SU-DHL-6 (cell line): ENCODE measurements around the gene IL6R.

Source experiments
- H2AFZ ChIP-seq: fragments of 200-600 bp; sonication (generic); 2 replicates; pipeline ENCODE4 v1.6.1; 2014; ENCODE audit warnings: low read depth, mild to moderate bottlenecking, moderate library complexity, mixed read lengths, antibody characterized with exemption, low read length; ENCODE audit not compliant: severe bottlenecking
- H3F3A ChIP-seq: fragments of 200-600 bp; shearing (Covaris generic); 2 replicates; pipeline ENCODE4 v1.6.0; 2016; ENCODE audit warnings: antibody characterized with exemption, mild to moderate bottlenecking; ENCODE audit not compliant: insufficient read depth
- H3K27ac ChIP-seq: fragments of 200-600 bp; sonication (generic); 2 replicates; pipeline ENCODE4 v1.5.1; 2016; ENCODE audit warnings: low read depth, mild to moderate bottlenecking, low read length, moderate library complexity, mixed read lengths
- H3K27me3 ChIP-seq: fragments of 200-600 bp; sonication (generic), shearing (Covaris generic); 2 replicates; pipeline ENCODE4 v1.6.0; 2014; ENCODE audit warnings: mild to moderate bottlenecking, low read length
- H3K36me3 ChIP-seq: fragments of 200-600 bp; sonication (generic); 2 replicates; pipeline ENCODE4 v1.6.1; 2014; ENCODE audit warnings: mild to moderate bottlenecking, low read length, mixed read lengths
- H3K4me2 ChIP-seq: fragments of 300-600, 200-600 bp; shearing (Covaris generic), sonication (generic); 2 replicates; pipeline ENCODE4 v1.6.0; 2014; ENCODE audit warnings: low read length, low read depth, mild to moderate bottlenecking; ENCODE audit not compliant: poor library complexity, severe bottlenecking
- H3K4me3 ChIP-seq: fragments of 200-600 bp; sonication (generic); 2 replicates; pipeline ENCODE4 v1.5.1; 2014; ENCODE audit warnings: antibody characterized with exemption, low read length, mild to moderate bottlenecking, mixed read lengths; ENCODE audit not compliant: insufficient read depth, poor library complexity, severe bottlenecking
- H3K79me2 ChIP-seq: fragments of 200-600 bp; sonication (generic); 2 replicates; pipeline ENCODE4 v1.6.1; 2014; ENCODE audit warnings: mild to moderate bottlenecking, low read length, moderate library complexity; ENCODE audit not compliant: insufficient read depth
- H3K9ac ChIP-seq: fragments of 200-600 bp; sonication (generic); 2 replicates; pipeline ENCODE4 v1.7.0; 2014; ENCODE audit warnings: mild to moderate bottlenecking, low read length
- H3K9me2 ChIP-seq: fragments of 200-600 bp; sonication (generic); replicated peaks from 2 replicates; pipeline ENCODE4 v1.6.1; 2014; ENCODE audit warnings: low read length; ENCODE audit not compliant: insufficient read depth
- H3K9me3 ChIP-seq: fragments of 200-600 bp; sonication (generic); 2 replicates; pipeline ENCODE4 v1.6.1; 2014; ENCODE audit warnings: low read length, mixed read lengths; ENCODE audit not compliant: insufficient read depth
- H4K20me1 ChIP-seq: fragments of 200-600 bp; sonication (generic); 2 replicates; pipeline ENCODE4 v1.6.1; 2014; ENCODE audit warnings: low read depth, mild to moderate bottlenecking, antibody characterized with exemption, low read length, moderate library complexity, mixed read lengths
- EZH2phosphoT487 ChIP-seq: fragments of 200-600 bp; sonication (generic), shearing (Covaris generic); conservative IDR thresholded peaks from 2 replicates; pipeline ENCODE4 v1.6.1; 2018; ENCODE audit warnings: mild to moderate bottlenecking, antibody characterized with exemption, low read length, moderate library complexity, mixed read lengths
- TF ChIP-seq, protein P1 (sequence below): fragments of 200-600 bp; sonication (generic); IDR thresholded peaks from one replicate; pipeline ENCODE4 v1.5.1; 2017; ENCODE audit warnings: antibody characterized with exemption, mild to moderate bottlenecking, low read length, moderate library complexity; ENCODE audit not compliant: insufficient read depth, poor library complexity, severe bottlenecking

IL6R gene

DNA sequence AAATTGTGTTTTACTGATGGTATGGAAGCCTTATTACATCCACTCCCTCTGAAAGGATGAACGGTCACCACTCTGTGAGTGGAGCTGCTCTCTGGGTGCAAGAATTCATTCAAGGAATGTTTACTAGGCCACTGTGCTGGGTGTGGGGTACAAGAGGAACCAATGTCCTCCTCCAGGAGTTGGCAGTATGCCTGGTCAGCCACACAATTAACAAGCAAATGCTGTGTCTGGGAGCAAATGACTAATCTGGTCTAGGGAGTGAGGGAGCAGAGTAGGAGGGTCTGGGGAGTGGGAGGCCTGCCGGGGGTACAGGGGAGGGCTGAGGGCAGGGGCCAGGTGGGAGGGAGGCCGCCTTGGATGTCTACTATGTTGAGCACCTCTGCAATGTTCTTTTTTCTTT lies 69.7 kb downstream of the IL6R start:
- Histone ChIP-seq H3K9me3 (no peaks in the 10 kb centered on the region), H3K79me2 (no peaks in the 10 kb centered on the region), H2AFZ (no peak overlapping the region), H3K27me3 (no peaks in the 10 kb centered on the region), H3K4me3 (no peak overlapping the region), H4K20me1 (no peaks in the 10 kb centered on the region), H3K36me3 (no peaks in the 10 kb centered on the region), H3K9ac (no peak overlapping the region), H3K4me2 (no peak overlapping the region), H3F3A (no peaks in the 10 kb centered on the region), H3K27ac (no peak overlapping the region), H3K9me2 (no peaks in the 10 kb centered on the region)
- TF ChIP-seq, protein P1, sequence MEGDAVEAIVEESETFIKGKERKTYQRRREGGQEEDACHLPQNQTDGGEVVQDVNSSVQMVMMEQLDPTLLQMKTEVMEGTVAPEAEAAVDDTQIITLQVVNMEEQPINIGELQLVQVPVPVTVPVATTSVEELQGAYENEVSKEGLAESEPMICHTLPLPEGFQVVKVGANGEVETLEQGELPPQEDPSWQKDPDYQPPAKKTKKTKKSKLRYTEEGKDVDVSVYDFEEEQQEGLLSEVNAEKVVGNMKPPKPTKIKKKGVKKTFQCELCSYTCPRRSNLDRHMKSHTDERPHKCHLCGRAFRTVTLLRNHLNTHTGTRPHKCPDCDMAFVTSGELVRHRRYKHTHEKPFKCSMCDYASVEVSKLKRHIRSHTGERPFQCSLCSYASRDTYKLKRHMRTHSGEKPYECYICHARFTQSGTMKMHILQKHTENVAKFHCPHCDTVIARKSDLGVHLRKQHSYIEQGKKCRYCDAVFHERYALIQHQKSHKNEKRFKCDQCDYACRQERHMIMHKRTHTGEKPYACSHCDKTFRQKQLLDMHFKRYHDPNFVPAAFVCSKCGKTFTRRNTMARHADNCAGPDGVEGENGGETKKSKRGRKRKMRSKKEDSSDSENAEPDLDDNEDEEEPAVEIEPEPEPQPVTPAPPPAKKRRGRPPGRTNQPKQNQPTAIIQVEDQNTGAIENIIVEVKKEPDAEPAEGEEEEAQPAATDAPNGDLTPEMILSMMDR = no peak
- TF ChIP-seq EZH2phosphoT487 = no peak

DNA sequence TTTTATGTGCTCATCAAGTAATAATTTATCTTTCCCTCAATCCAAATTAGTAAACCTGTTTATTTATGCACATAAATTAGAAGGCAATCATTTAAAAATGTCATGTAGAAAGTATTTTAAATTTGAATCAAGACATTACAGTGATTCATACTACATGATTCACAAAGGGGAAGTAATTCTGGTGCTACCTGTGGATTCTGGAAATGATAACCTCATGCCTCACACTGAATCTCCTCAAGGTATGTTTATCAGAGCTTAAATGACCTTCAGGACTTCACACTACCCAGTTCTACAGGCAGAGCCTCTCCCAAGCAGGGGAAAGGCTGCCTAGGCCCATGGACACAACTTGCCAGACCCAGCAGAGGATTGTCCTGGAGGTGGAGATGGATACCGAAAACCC lies 71.6 kb downstream of the IL6R start:
- H3F3A ChIP-seq = 0 out of 2 replicates have a peak, but pooled peaks cover 3% of the 10 kb centered on the region
- no peak overlapping the region for H2AFZ ChIP-seq
- no peaks in the 10 kb centered on the region for H3K36me3 ChIP-seq
- H3K79me2 ChIP-seq = no peaks in the 10 kb centered on the region
- TF ChIP-seq, protein P1 = no peak
- no peak for TF ChIP-seq EZH2phosphoT487
- no peak overlapping the region for H3K9ac ChIP-seq
- no peaks in the 10 kb centered on the region for H3K9me2 ChIP-seq
- no peak overlapping the region for H3K27ac ChIP-seq
- H3K4me2 ChIP-seq = no peak overlapping the region
- H3K9me3 ChIP-seq = no peaks in the 10 kb centered on the region
- H3K4me3 ChIP-seq = no peak overlapping the region
- no peaks in the 10 kb centered on the region for H4K20me1 ChIP-seq
- H3K27me3 ChIP-seq = no peaks in the 10 kb centered on the region

DNA sequence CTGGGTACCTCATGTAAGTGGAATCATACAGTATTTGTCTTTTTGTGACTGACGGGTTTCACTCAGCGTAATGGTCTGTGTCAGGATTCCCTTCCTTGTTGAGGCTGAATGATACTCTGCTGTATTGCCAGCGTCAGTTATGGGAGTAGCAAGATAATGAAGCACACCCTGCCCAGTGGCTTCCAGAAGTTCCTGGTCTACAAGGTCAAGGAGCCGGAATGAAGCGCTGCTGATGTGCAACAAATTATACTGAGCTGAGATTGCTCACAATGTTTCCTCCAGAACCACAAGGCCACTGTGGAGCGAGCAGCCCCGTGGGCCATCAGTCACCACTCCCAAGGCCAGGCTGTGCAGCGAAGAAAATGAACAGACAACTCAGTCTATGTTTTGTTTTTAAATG lies 72.9 kb downstream of the IL6R start:
- Histone ChIP-seq H3K9me2 (no peaks in the 10 kb centered on the region), H3K9ac (no peak overlapping the region), H4K20me1 (no peaks in the 10 kb centered on the region), H3F3A (0 out of 2 replicates have a peak, but pooled peaks cover 3% of the 10 kb centered on the region), H3K27ac (no peak overlapping the region), H3K36me3 (no peaks in the 10 kb centered on the region), H3K9me3 (no peaks in the 10 kb centered on the region), H3K4me2 (no peak overlapping the region), H2AFZ (peak overlapping the region; percentile 49), H3K4me3 (no peak overlapping the region), H3K27me3 (no peaks in the 10 kb centered on the region), H3K79me2 (no peaks in the 10 kb centered on the region)
- TF ChIP-seq, protein P1 = no peak
- no peak for TF ChIP-seq EZH2phosphoT487

DNA sequence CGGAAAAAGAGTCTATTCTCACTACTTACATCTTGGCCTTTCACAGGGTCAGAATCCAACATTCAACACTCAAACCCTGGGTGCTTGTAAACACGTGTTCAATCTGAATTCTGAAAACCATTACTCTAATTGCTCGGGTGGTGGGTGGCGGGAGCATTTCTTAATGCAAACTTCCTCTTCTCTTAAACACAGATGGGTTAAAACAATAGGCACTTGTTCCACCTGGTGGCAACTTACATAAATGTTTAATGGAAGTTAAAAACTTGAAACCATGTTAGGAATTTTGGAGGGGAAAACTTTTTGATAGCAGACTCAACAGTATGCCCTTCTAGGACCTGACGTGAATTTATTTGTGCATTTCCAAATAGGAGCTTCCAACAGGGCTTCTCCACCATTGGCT lies 73.5 kb downstream of the IL6R start:
- 0 out of 2 replicates have a peak, but pooled peaks cover 3% of the 10 kb centered on the region for H3F3A ChIP-seq
- H2AFZ ChIP-seq = peak overlapping the region; percentile 49
- no peak overlapping the region for H3K4me3 ChIP-seq
- no peaks in the 10 kb centered on the region for H3K27me3 ChIP-seq
- H3K9me2 ChIP-seq = no peaks in the 10 kb centered on the region
- H3K79me2 ChIP-seq = no peaks in the 10 kb centered on the region
- H3K9ac ChIP-seq = no peak overlapping the region
- no peak overlapping the region for H3K4me2 ChIP-seq
- H3K9me3 ChIP-seq = no peaks in the 10 kb centered on the region
- no peak overlapping the region for H3K27ac ChIP-seq
- TF ChIP-seq EZH2phosphoT487 = no peak
- TF ChIP-seq, protein P1 = no peak
- H4K20me1 ChIP-seq = no peaks in the 10 kb centered on the region
- H3K36me3 ChIP-seq = no peaks in the 10 kb centered on the region
